Measurements from ENCODE around the gene KCTD4.

- no peak for TF ChIP-seq POLR2A (IDR thresholded peaks at IDR 0.05)
- no peak for TF ChIP-seq CTCF (IDR thresholded peaks at IDR 0.05)
Measured at GRCh38 chr13:45180303-45180702, 20.5 kb downstream of the KCTD4 start.
